Activated CD8-positive, alpha-beta T cell treated with anti-CD3 and anti-CD28 coated beads, Interleukin-2, amount 10 ng/mL, durations not matched to agents 7 days and 5 days (primary cell): ENCODE measurements around the gene GATAD2B. TPM values are rescaled to one million over a fixed set of nuclear protein-coding genes. Genes with fewer than 3 reads are reported as not detected.
A peak's percentile ranks its signal among the peaks of the same experiment; 100 is the strongest.

ENCODE experiments used
- ATAC-seq: fragments of 150-1000 bp; cut with Tn5 transposase; one replicate; pipeline ENCODE4 v1.10.0; 2021; ENCODE audit warnings: moderate library complexity
- CTCF ChIA-PET: fragments of 350-600 bp; sonication (Branson Sonifier 250); formaldehyde crosslinking; loops from one replicate; lab custom pipeline; 2021; ENCODE audit warnings: antibody characterized with exemption; lab: Charles Lee
- POLR2A ChIA-PET: fragments of 350-600 bp; sonication (Branson Sonifier 250); formaldehyde crosslinking; loops from one replicate; lab custom pipeline; 2021; ENCODE audit warnings: antibody characterized with exemption; lab: Charles Lee
- DNase-seq: peaks from one replicate; pipeline ENCODE4 v3.0.0-alpha.2; 2020
- H3K27ac Mint-ChIP-seq: one replicate; pipeline ENCODE4 v1.8.0; 2021; ENCODE audit warnings: mild to moderate bottlenecking, mixed read lengths
- H3K27me3 Mint-ChIP-seq: one replicate; pipeline ENCODE4 v1.8.0; 2021; ENCODE audit warnings: low read depth, mixed read lengths
- H3K36me3 Mint-ChIP-seq: one replicate; pipeline ENCODE4 v1.8.0; 2021; ENCODE audit warnings: low read depth, mixed read lengths
- H3K4me1 Mint-ChIP-seq: one replicate; pipeline ENCODE4 v1.8.0; 2021; ENCODE audit warnings: low read depth, mixed read lengths
- H3K4me3 Mint-ChIP-seq: one replicate; pipeline ENCODE4 v1.8.0; 2021; ENCODE audit warnings: mild to moderate bottlenecking, mixed read lengths
- H3K9me3 Mint-ChIP-seq: one replicate; pipeline ENCODE4 v1.8.0; 2022; ENCODE audit warnings: mixed read lengths; ENCODE audit not compliant: insufficient read depth
- total RNA-seq, 2 experiments: library from RNA; stranded (reverse); gene quantifications; one replicate each; pipeline ENCODE4 v1.2.3, GENCODE V29; 2021

GATAD2B gene
- total RNA-seq, 2 experiments from 2014 or later: 70.2 to 71.7 TPM

GRCh38 chr1:153775458-153776327, 147.1 kb downstream of the GATAD2B start:
- DNase-seq: peak; percentile 80
- peaks cover 55% of the 10 kb centered on the region for H3K4me1 Mint-ChIP-seq
- no peaks in the 10 kb centered on the region for H3K9me3 Mint-ChIP-seq
- POLR2A ChIA-PET: interaction anchor here (0.6 to 1.5 kb wide), 10 partner anchors 8 to 211 kb away, joined by 3 to 5 read pairs (median 3); no protein-coding TSS in a partner anchor
- no peaks in the 10 kb centered on the region for H3K27me3 Mint-ChIP-seq
- ATAC-seq: peak; percentile 74
- peak overlapping the region; percentile 85 for H3K4me3 Mint-ChIP-seq
- H3K36me3 Mint-ChIP-seq: peaks cover 51% of the 10 kb centered on the region
- CTCF ChIA-PET: interaction anchor here (0.6 to 2.5 kb wide), 11 partner anchors 14 to 329 kb away, joined by 3 to 11 read pairs (median 3); partner anchors contain the start of genes DENND4B, NPR1 and RAB13
- H3K27ac Mint-ChIP-seq: peak overlapping the region; percentile 97

GRCh38 chr1:153774780-153775457, 147.9 kb downstream of the GATAD2B start, which contains the start of gene SLC27A3:
TSS of gene SLC27A3 (plus strand) at chr1:153775407. CDS start at chr1:153775498, 91 bp downstream.
- Mint-ChIP-seq H3K4me3 (peak within 1 kb of the TSS; percentile 85), H3K36me3 (peaks cover 51% of the 10 kb centered on the region), H3K4me1 (peaks cover 55% of the 10 kb centered on the region), H3K9me3 (no peaks in the 10 kb centered on the region), H3K27me3 (no peaks in the 10 kb centered on the region), H3K27ac (peak within 1 kb of the TSS; percentile 97)
- DNase-seq (no peak), ATAC-seq (peak; percentile 55)
- CTCF ChIA-PET: interaction anchor here (0.8 to 2.5 kb wide), 10 partner anchors 22 to 329 kb away, joined by 3 to 11 read pairs (median 4); partner anchors contain the start of genes DENND4B, NPR1 and RAB13
- POLR2A ChIA-PET: interaction anchor here (0.6 to 1.4 kb wide), 8 partner anchors 9 to 170 kb away, joined by 3 to 4 read pairs (median 3); no protein-coding TSS in a partner anchor

GRCh38 chr1:153774026-153774595, 148.7 kb downstream of the GATAD2B start:
- H3K27ac Mint-ChIP-seq: peak overlapping the region; percentile 97

GRCh38 chr1:153773096-153773921, 149.5 kb downstream of the GATAD2B start:
- peaks cover 53% of the 10 kb centered on the region for H3K36me3 Mint-ChIP-seq
- no peaks in the 10 kb centered on the region for H3K9me3 Mint-ChIP-seq
- H3K4me3 Mint-ChIP-seq: peak overlapping the region; percentile 85
- peak overlapping the region; percentile 97 for H3K27ac Mint-ChIP-seq
- DNase-seq: no peak
- no peaks in the 10 kb centered on the region for H3K27me3 Mint-ChIP-seq
- CTCF ChIA-PET: interaction anchor here (0.6 to 1.7 kb wide), 4 partner anchors 148 to 214 kb away, joined by 3 to 5 read pairs (median 4); partner anchors contain the start of gene RAB13
- no peak for ATAC-seq
- H3K4me1 Mint-ChIP-seq: peaks cover 49% of the 10 kb centered on the region
- POLR2A ChIA-PET: interaction anchor here (0.7 to 1.2 kb wide), 2 partner anchors 23 to 150 kb away, joined by 3 read pairs; no protein-coding TSS in a partner anchor

More at GRCh38 chr1:153774026-153774595, 148.7 kb downstream of the GATAD2B start:
- peak overlapping the region; percentile 85 for H3K4me3 Mint-ChIP-seq
- peaks cover 53% of the 10 kb centered on the region for H3K4me1 Mint-ChIP-seq
- H3K27me3 Mint-ChIP-seq: no peaks in the 10 kb centered on the region
- ATAC-seq: no peak
- POLR2A ChIA-PET: interaction anchor here (0.7 kb wide), 1 partner anchor 23 kb away, joined by 3 read pairs; no protein-coding TSS in a partner anchor
- DNase-seq: no peak
- H3K36me3 Mint-ChIP-seq: peaks cover 52% of the 10 kb centered on the region
- CTCF ChIA-PET: interaction anchor here (1.3 to 1.7 kb wide), 3 partner anchors 25 to 213 kb away, joined by 3 to 5 read pairs (median 5); partner anchors contain the start of gene RAB13
- H3K9me3 Mint-ChIP-seq: no peaks in the 10 kb centered on the region

- Mint-ChIP-seq H3K4me3 (no peak overlapping the region), H3K4me1 (peaks cover 39% of the 10 kb centered on the region), H3K36me3 (peaks cover 56% of the 10 kb centered on the region), H3K9me3 (no peaks in the 10 kb centered on the region), H3K27me3 (no peaks in the 10 kb centered on the region), H3K27ac (no peak overlapping the region)
- CTCF ChIA-PET: interaction anchor here (1.0 to 1.3 kb wide), 3 partner anchors 94 to 240 kb away, joined by 3 to 5 read pairs (median 3); partner anchors contain the start of gene NPR1
- DNase-seq (no peak), ATAC-seq (no peak)
- POLR2A ChIA-PET: interaction anchor here (0.5 to 1.2 kb wide), 2 partner anchors 13 to 151 kb away, joined by 3 read pairs; no protein-coding TSS in a partner anchor
Measured at GRCh38 chr1:153771841-153772593, 150.8 kb downstream of the GATAD2B start.

- Mint-ChIP-seq H3K36me3 (peaks cover 54% of the 10 kb centered on the region), H3K4me3 (no peak overlapping the region), H3K27me3 (no peaks in the 10 kb centered on the region), H3K4me1 (peaks cover 31% of the 10 kb centered on the region), H3K9me3 (no peaks in the 10 kb centered on the region), H3K27ac (no peak overlapping the region)
- ATAC-seq (no peak), DNase-seq (no peak)
- ChIA-PET CTCF (interaction anchor here (1.2 to 1.3 kb wide), 2 partner anchors 93 to 239 kb away, joined by 3 to 5 read pairs; partner anchors contain the start of gene NPR1), POLR2A (no interaction called here)
Measured at GRCh38 chr1:153771261-153771660, 151.5 kb downstream of the GATAD2B start.

- no peak for DNase-seq
- Mint-ChIP-seq H3K9me3 (no peaks in the 10 kb centered on the region), H3K4me3 (no peak overlapping the region), H3K36me3 (peaks cover 56% of the 10 kb centered on the region), H3K4me1 (peaks cover 28% of the 10 kb centered on the region), H3K27ac (no peak overlapping the region), H3K27me3 (no peaks in the 10 kb centered on the region)
- CTCF ChIA-PET: interaction anchor here (1.2 to 1.3 kb wide), 2 partner anchors 93 to 238 kb away, joined by 3 to 5 read pairs; partner anchors contain the start of gene NPR1
- no peak for ATAC-seq
- POLR2A ChIA-PET: no interaction called here
Measured at GRCh38 chr1:153770797-153771196, 152.0 kb downstream of the GATAD2B start.

- ChIA-PET CTCF (interaction anchor here (1.0 to 1.5 kb wide), 2 partner anchors 19 to 218 kb away, joined by 3 to 4 read pairs; no protein-coding TSS in a partner anchor), POLR2A (interaction anchor here (1.3 kb wide), 1 partner anchor 15 kb away, joined by 4 read pairs; no protein-coding TSS in a partner anchor)
- Mint-ChIP-seq H3K4me3 (no peak overlapping the region), H3K9me3 (no peaks in the 10 kb centered on the region), H3K36me3 (peaks cover 62% of the 10 kb centered on the region), H3K27ac (peak overlapping the region; percentile 19), H3K4me1 (peaks cover 18% of the 10 kb centered on the region), H3K27me3 (no peaks in the 10 kb centered on the region)
- ATAC-seq: no peak
- DNase-seq: no peak
Measured at GRCh38 chr1:153769221-153769620, 153.6 kb downstream of the GATAD2B start.

GRCh38 chr1:153768316-153769181, 154.2 kb downstream of the GATAD2B start:
- Mint-ChIP-seq H3K4me1 (peaks cover 11% of the 10 kb centered on the region), H3K27me3 (no peaks in the 10 kb centered on the region), H3K4me3 (no peak overlapping the region), H3K36me3 (peaks cover 60% of the 10 kb centered on the region), H3K27ac (peak overlapping the region; percentile 25), H3K9me3 (no peaks in the 10 kb centered on the region)
- CTCF ChIA-PET: interaction anchor here (1.0 to 1.5 kb wide), 2 partner anchors 19 to 218 kb away, joined by 3 to 4 read pairs; no protein-coding TSS in a partner anchor
- ATAC-seq: no peak
- POLR2A ChIA-PET: interaction anchor here (0.7 to 1.3 kb wide), 2 partner anchors 15 to 222 kb away, joined by 3 to 4 read pairs; no protein-coding TSS in a partner anchor
- DNase-seq: no peak
